ENCODE data around the gene IL13RA2. TPM values are rescaled to one million over a fixed set of nuclear protein-coding genes. Genes with fewer than 3 reads are reported as not detected.

Gene IL13RA2
- polyA plus RNA-seq, 1 of the 3 experiments (the other 2 are of a cell fraction): 8.1 TPM

DNA sequence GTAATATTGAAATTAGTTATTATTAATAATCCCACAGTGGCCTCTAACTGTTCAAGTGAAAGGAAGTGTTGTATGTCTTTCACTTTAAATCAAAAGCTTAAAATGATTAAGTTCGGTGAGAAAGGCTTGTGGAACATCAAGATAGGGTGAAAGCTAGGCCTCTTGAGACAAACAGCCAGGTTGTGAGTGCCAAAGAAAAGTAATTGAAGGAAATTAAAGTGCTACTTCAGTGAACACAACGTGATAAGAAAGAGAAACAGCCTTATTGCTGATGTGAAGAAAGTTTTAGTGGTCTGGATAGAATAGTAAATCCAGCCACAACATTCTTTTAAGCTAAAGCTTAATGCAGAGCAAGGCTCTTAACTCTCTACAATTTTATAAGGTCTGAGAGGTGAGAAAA is 42.6 kb upstream of the IL13RA2 start:
- Histone ChIP-seq H3K4me2 (no peak overlapping the region), H3K27ac (ENCODE audit: low read depth in 2 of 2, low read length in 1 of 2) (no peak overlapping the region)
- POLR2A ChIA-PET: no interaction called here

GRCh38 chrX:115058276-115058675 is 40.9 kb upstream of the IL13RA2 start:
- no peak for DNase-seq
- TF ChIP-seq, protein P1, sequence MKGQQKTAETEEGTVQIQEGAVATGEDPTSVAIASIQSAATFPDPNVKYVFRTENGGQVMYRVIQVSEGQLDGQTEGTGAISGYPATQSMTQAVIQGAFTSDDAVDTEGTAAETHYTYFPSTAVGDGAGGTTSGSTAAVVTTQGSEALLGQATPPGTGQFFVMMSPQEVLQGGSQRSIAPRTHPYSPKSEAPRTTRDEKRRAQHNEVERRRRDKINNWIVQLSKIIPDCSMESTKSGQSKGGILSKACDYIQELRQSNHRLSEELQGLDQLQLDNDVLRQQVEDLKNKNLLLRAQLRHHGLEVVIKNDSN (IDR thresholded peaks at IDR 0.05; ENCODE audit: borderline replicate concordance, low read depth): no peak
- TF ChIP-seq NFIC (IDR thresholded peaks at IDR 0.05; ENCODE audit: borderline replicate concordance) (peak; percentile 88), EZH2phosphoT487 (IDR thresholded peaks at IDR 0.05; ENCODE audit: borderline replicate concordance, low read depth) (no peak), MEF2A (IDR thresholded peaks at IDR 0.05; ENCODE audit: borderline replicate concordance, low read depth) (no peak), JUND (IDR thresholded peaks at IDR 0.05) (peak; percentile 47), IRF3 (IDR thresholded peaks at IDR 0.05; ENCODE audit: low read depth, low read length) (no peak), TEAD4 (IDR thresholded peaks at IDR 0.05; ENCODE audit: borderline replicate concordance, insufficient read depth) (peak; percentile 59; the same call in 1 of the 2 replicates), EP300 (IDR thresholded peaks at IDR 0.05; ENCODE audit: borderline replicate concordance in 1 of 2, low read depth in 1 of 2, low read length in 1 of 2) (peak in 1 of 2 experiments; percentile 80; a peak in 2 of 4 replicates), TAF1 (IDR thresholded peaks at IDR 0.05; ENCODE audit: borderline replicate concordance, low read depth, low read length) (no peak), RFX5 (IDR thresholded peaks at IDR 0.05; ENCODE audit: low read length) (no peak)

More for the DNA sequence above, 42.6 kb upstream of the IL13RA2 start:
- Histone ChIP-seq H2AFZ (ENCODE audit: low read depth) (no peak overlapping the region), H3K9ac (no peak overlapping the region), H3K9me3 (no peaks in the 10 kb centered on the region), H3K27me3 (ENCODE audit: insufficient read depth) (no peaks in the 10 kb centered on the region), H3K9me2 (no peaks in the 10 kb centered on the region), H3F3A (replicated peaks; ENCODE audit: insufficient read depth) (peaks cover 17% of the 10 kb centered on the region), H3K4me1 (ENCODE audit: control insufficient read depth in 1 of 2, insufficient read depth in 2 of 2, low read depth in 1 of 2, low read length in 1 of 2) (no peaks in the 10 kb centered on the region; a peak in 1 of 4 replicates), H4K20me1 (ENCODE audit: insufficient read depth) (no peaks in the 10 kb centered on the region), H3K4me3 (ENCODE audit: low read depth in 2 of 2, low read length in 1 of 2) (no peak overlapping the region), H3K36me3 (replicated peaks in 1 of 2; ENCODE audit: control insufficient read depth in 1 of 2, insufficient read depth in 2 of 2, low read length in 1 of 2) (no peaks in the 10 kb centered on the region), H3K79me2 (ENCODE audit: insufficient read depth) (no peaks in the 10 kb centered on the region)
- CTCF ChIA-PET: no interaction called here
- no peak for DNase-seq
- TF ChIP-seq RXRA (IDR thresholded peaks at IDR 0.05; ENCODE audit: borderline replicate concordance, low read depth) (no peak), GATA2 (CRISPR knock-in tag; IDR thresholded peaks at IDR 0.05) (no peak), ELF1 (IDR thresholded peaks at IDR 0.05) (no peak), TAF1 (IDR thresholded peaks at IDR 0.05; ENCODE audit: borderline replicate concordance, low read depth, low read length) (no peak), RFX5 (IDR thresholded peaks at IDR 0.05; ENCODE audit: low read length) (no peak), CTCF (IDR thresholded peaks at IDR 0.05) (no peak), SIN3A (IDR thresholded peaks at IDR 0.05; ENCODE audit: borderline replicate concordance, low read depth, low read length) (no peak), GABPA (IDR thresholded peaks at IDR 0.05; ENCODE audit: low read depth) (no peak)
- TF ChIP-seq, protein P2, sequence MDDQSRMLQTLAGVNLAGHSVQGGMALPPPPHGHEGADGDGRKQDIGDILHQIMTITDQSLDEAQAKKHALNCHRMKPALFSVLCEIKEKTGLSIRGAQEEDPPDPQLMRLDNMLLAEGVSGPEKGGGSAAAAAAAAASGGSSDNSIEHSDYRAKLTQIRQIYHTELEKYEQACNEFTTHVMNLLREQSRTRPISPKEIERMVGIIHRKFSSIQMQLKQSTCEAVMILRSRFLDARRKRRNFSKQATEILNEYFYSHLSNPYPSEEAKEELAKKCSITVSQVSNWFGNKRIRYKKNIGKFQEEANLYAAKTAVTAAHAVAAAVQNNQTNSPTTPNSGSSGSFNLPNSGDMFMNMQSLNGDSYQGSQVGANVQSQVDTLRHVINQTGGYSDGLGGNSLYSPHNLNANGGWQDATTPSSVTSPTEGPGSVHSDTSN (IDR thresholded peaks at IDR 0.05): no peak
- TF ChIP-seq, protein P3, sequence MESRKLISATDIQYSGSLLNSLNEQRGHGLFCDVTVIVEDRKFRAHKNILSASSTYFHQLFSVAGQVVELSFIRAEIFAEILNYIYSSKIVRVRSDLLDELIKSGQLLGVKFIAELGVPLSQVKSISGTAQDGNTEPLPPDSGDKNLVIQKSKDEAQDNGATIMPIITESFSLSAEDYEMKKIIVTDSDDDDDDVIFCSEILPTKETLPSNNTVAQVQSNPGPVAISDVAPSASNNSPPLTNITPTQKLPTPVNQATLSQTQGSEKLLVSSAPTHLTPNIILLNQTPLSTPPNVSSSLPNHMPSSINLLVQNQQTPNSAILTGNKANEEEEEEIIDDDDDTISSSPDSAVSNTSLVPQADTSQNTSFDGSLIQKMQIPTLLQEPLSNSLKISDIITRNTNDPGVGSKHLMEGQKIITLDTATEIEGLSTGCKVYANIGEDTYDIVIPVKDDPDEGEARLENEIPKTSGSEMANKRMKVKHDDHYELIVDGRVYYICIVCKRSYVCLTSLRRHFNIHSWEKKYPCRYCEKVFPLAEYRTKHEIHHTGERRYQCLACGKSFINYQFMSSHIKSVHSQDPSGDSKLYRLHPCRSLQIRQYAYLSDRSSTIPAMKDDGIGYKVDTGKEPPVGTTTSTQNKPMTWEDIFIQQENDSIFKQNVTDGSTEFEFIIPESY (IDR thresholded peaks at IDR 0.05; ENCODE audit: borderline replicate concordance, low read depth): no peak
- 8% methylated on average over 2 of the region's 2 CpGs for WGBS (ENCODE audit: low lambda C conversion rate)

More at GRCh38 chrX:115058276-115058675, 40.9 kb upstream of the IL13RA2 start:
- Histone ChIP-seq H3K36me3 (replicated peaks in 1 of 2; ENCODE audit: control insufficient read depth in 1 of 2, insufficient read depth in 2 of 2, low read length in 1 of 2) (no peaks in the 10 kb centered on the region), H3K27me3 (ENCODE audit: insufficient read depth) (no peaks in the 10 kb centered on the region), H3K4me1 (ENCODE audit: control insufficient read depth in 1 of 2, insufficient read depth in 2 of 2, low read depth in 1 of 2, low read length in 1 of 2) (no peaks in the 10 kb centered on the region; a peak in 1 of 4 replicates), H3K9ac (no peak overlapping the region), H3K4me2 (no peak overlapping the region), H3F3A (replicated peaks; ENCODE audit: insufficient read depth) (peaks cover 17% of the 10 kb centered on the region), H2AFZ (ENCODE audit: low read depth) (no peak overlapping the region), H4K20me1 (ENCODE audit: insufficient read depth) (no peaks in the 10 kb centered on the region), H3K27ac (ENCODE audit: low read depth in 2 of 2, low read length in 1 of 2) (peak overlapping the region; percentile 67 to 73; a peak in 3 of 4 replicates), H3K79me2 (ENCODE audit: insufficient read depth) (no peaks in the 10 kb centered on the region), H3K4me3 (ENCODE audit: low read depth in 2 of 2, low read length in 1 of 2) (no peak overlapping the region), H3K9me3 (no peaks in the 10 kb centered on the region), H3K9me2 (no peaks in the 10 kb centered on the region)
- 9% methylated on average over 3 of the region's 3 CpGs for WGBS (ENCODE audit: low lambda C conversion rate)
- CTCF ChIA-PET: interaction anchor here (0.6 to 1.6 kb wide), 2 partner anchors 40 to 55 kb away, joined by 3 to 5 read pairs; no protein-coding TSS in a partner anchor
- POLR2A ChIA-PET: no interaction called here
